K562 (cell line): ENCODE data around the gene ZNHIT2. TPM values are rescaled to one million over a fixed set of nuclear protein-coding genes. Genes with fewer than 3 reads are reported as not detected.

Experiments used
- CBFB ChIP-seq: sonication (generic); formaldehyde crosslinking; IDR thresholded peaks from 2 replicates; pipeline ENCODE4 v1.4.0; 2020; ENCODE audit warnings: mild to moderate bottlenecking, missing genetic modification reagents
- CEBPB ChIP-seq: fragments of 450-650 bp; IDR thresholded peaks from 2 replicates; pipeline ENCODE4 v1.6.1; 2016; ENCODE audit warnings: missing genetic modification characterization, missing compliant biosample characterization
- FOXP1 ChIP-seq: sonication (generic); formaldehyde crosslinking; IDR thresholded peaks from 2 replicates; pipeline ENCODE4 v1.8.0; 2022; ENCODE audit warnings: mild to moderate bottlenecking, missing genetic modification reagents
- JUNB ChIP-seq: fragments of 450-650 bp; formaldehyde crosslinking; conservative IDR thresholded peaks from 2 replicates; pipeline ENCODE4 v1.4.0; 2020; ENCODE audit warnings: mild to moderate bottlenecking
- KAT7 ChIP-seq: sonication (generic); formaldehyde crosslinking; IDR thresholded peaks from 2 replicates; pipeline ENCODE4 v1.8.0; 2022; ENCODE audit warnings: missing genetic modification reagents, mild to moderate bottlenecking, borderline replicate concordance
- MCM5 ChIP-seq: fragments of 450-650 bp; IDR thresholded peaks from 2 replicates; pipeline ENCODE4 v1.6.1; 2016; ENCODE audit warnings: low read depth
- MTA3 ChIP-seq: fragments of 450-650 bp; formaldehyde crosslinking; IDR thresholded peaks from 2 replicates; pipeline ENCODE4 v1.6.1; 2017; ENCODE audit warnings: mild to moderate bottlenecking, borderline replicate concordance
- NCOA2 ChIP-seq, 2 experiments: fragments of 450-650 bp; IDR thresholded peaks; 2 replicates each; pipeline ENCODE4 v1.6.1; 2018; ENCODE audit warnings: mild to moderate bottlenecking in 2 of 2, moderate library complexity in 1 of 2; ENCODE audit not compliant: partially characterized antibody in 2 of 2
- NONO ChIP-seq, 2 experiments: fragments of 200-400 bp in 1 of 2; fragments of 450-650 bp in 1 of 2; formaldehyde crosslinking in 1 of 2; IDR thresholded peaks; 2 replicates each; pipeline ENCODE4 v1.6.1; 2017; ENCODE audit warnings: low read depth in 2 of 2, mild to moderate bottlenecking in 2 of 2, moderate library complexity in 2 of 2, low read length in 1 of 2
- PHB2 ChIP-seq: fragments of 450-650 bp; IDR thresholded peaks from 2 replicates; pipeline ENCODE4 v1.6.1; 2017; ENCODE audit warnings: low read depth
- PHF21A ChIP-seq: fragments of 450-650 bp; IDR thresholded peaks from 2 replicates; pipeline ENCODE4 v1.6.1; 2017; ENCODE audit warnings: low read depth, borderline replicate concordance
- SMAD4 ChIP-seq: fragments of 250-450 bp; sonication (Bioruptor Pico); conservative IDR thresholded peaks from 2 replicates; pipeline ENCODE4 v1.8.0; 2021; ENCODE audit warnings: inconsistent platforms, mild to moderate bottlenecking, moderate library complexity
- SMARCB1 ChIP-seq: IDR thresholded peaks from 2 replicates; pipeline ENCODE4 v1.6.1; 2011; ENCODE audit warnings: improper control_type of control experiment, low read depth; ENCODE audit not compliant: insufficient read length
- SRSF7 ChIP-seq: fragments of 200-400 bp; formaldehyde crosslinking; optimal IDR thresholded peaks from 2 replicates; pipeline ENCODE3; 2017; ENCODE audit warnings: mild to moderate bottlenecking, low read depth, low read length
- ZNF384 ChIP-seq: IDR thresholded peaks from 2 replicates; pipeline ENCODE4 v1.6.1; 2012; ENCODE audit warnings: low read depth, low read length, improper control_type of control experiment
- polyA plus RNA-seq, 8 experiments: library from polyadenylated mRNA; depleted of rRNA in 4 of 8; stranded (reverse) in 5 of 8; unstranded in 3 of 8; fragments of >200 nt; fragmentation: Nextera tagmentation in 2 of 8; fragmentation: Illumina TruSeq in 1 of 8; extraction: Ambion mirVana in 2 of 8; extraction: Trizol in 1 of 8; gene quantifications; 2 replicates each; pipeline versions ENCODE4 v1.2.1 to v1.2.3, GENCODE V29; 2011 to 2014; ENCODE audit warnings: inconsistent platforms in 1 of 8, missing spikeins in 1 of 8
- total RNA-seq, 7 experiments: library from RNA; depleted of rRNA in 6 of 7; stranded (reverse); fragments of >200 nt in 6 of 7; fragmentation: Illumina TruSeq in 2 of 7; extraction: Trizol in 2 of 7; gene quantifications; 2 replicates each; pipeline versions ENCODE4 v1.2.1 to v1.2.3, GENCODE V29; 2011 to 2021; ENCODE audit warnings: low replicate concordance in 1 of 7
- TF ChIP-seq, protein P1 (sequence below), 3 experiments: fragments of 200-800 bp in 1 of 3; fragments of 250-450 bp in 1 of 3; fragments of 450-650 bp in 1 of 3; sonication (Bioruptor Pico) in 1 of 3; sonication (Bioruptor generic) in 1 of 3; formaldehyde crosslinking in 1 of 3; IDR thresholded peaks; 2 replicates each; pipeline versions ENCODE4 v1.6.1 to v1.8.0; 2016 to 2022; ENCODE audit warnings: mild to moderate bottlenecking in 2 of 3, missing genetic modification characterization in 2 of 3, missing compliant biosample characterization in 1 of 3, moderate library complexity in 1 of 3
- TF ChIP-seq, protein P2 (sequence below), 2 experiments: fragments of 200-800 bp in 1 of 2; sonication (Bioruptor generic) in 1 of 2; sonication (generic) in 1 of 2; formaldehyde crosslinking in 1 of 2; IDR thresholded peaks in 1 of 2; conservative IDR thresholded peaks in 1 of 2; 2 replicates each; pipeline versions ENCODE4 v1.5.0 to v1.6.1; 2016 to 2020; ENCODE audit warnings: missing compliant biosample characterization in 1 of 2, missing genetic modification characterization in 1 of 2, missing genetic modification reagents in 1 of 2
- TF ChIP-seq, protein P3 (sequence below), 2 experiments: fragments of 450-650 bp in 1 of 2; IDR thresholded peaks; 2 replicates each; pipeline ENCODE4 v1.6.1; 2011 to 2017; ENCODE audit warnings: low read depth in 2 of 2, antibody characterized with exemption in 1 of 2, borderline replicate concordance in 1 of 2, low read length in 1 of 2, mild to moderate bottlenecking in 1 of 2, mixed read lengths in 1 of 2; ENCODE audit not compliant: control insufficient read depth in 1 of 2

Gene ZNHIT2
- total and polyA plus RNA-seq, 9 of the 15 experiments (the other 6 are each of a cell fraction or from before 2014, with no cell fraction given): 0.08 to 39.0 (median 2.5) TPM

DNA sequence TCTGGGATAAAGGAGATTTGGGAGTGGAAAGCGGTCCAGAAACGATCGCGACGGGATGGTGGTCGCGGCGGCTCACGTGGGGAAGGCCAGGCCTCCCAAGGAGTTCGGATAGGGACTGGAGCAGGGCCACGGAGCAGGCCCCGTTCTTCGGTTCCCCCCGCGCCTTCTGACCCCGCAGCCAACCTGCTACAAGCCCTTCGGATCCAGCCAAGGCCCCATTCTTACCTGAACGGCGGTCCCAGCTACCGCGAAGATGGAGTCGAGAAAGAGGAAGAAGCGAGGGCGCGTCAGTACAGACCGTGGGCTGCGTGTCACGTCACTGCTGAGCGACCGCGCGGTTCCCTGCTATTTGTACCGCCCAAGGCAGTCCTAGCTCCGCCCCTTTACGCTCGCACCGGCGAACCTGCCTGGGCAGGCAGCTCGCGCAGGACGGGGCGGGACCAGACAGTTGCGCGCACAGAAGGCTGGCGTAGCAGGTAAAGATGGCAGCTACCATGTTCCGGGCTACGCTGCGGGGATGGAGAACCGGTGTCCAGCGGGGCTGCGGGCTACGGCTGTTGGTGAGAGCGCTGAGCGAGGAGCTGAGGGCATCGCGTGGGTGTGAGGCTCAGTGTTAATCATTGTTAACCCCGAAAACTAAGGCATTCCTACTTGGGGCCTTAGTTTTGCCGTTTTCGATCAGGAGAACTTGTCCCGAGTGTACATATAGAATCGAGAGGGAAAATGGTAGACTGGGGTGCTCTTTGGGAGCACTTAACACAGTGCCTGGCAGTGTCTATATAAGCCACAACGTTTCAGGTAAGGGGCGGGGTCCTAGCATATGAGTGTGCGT is 4.6 kb upstream of the ZNHIT2 start, which contains the start of the genes FAU and MRPL49 (continued):
- TF ChIP-seq, protein P1, sequence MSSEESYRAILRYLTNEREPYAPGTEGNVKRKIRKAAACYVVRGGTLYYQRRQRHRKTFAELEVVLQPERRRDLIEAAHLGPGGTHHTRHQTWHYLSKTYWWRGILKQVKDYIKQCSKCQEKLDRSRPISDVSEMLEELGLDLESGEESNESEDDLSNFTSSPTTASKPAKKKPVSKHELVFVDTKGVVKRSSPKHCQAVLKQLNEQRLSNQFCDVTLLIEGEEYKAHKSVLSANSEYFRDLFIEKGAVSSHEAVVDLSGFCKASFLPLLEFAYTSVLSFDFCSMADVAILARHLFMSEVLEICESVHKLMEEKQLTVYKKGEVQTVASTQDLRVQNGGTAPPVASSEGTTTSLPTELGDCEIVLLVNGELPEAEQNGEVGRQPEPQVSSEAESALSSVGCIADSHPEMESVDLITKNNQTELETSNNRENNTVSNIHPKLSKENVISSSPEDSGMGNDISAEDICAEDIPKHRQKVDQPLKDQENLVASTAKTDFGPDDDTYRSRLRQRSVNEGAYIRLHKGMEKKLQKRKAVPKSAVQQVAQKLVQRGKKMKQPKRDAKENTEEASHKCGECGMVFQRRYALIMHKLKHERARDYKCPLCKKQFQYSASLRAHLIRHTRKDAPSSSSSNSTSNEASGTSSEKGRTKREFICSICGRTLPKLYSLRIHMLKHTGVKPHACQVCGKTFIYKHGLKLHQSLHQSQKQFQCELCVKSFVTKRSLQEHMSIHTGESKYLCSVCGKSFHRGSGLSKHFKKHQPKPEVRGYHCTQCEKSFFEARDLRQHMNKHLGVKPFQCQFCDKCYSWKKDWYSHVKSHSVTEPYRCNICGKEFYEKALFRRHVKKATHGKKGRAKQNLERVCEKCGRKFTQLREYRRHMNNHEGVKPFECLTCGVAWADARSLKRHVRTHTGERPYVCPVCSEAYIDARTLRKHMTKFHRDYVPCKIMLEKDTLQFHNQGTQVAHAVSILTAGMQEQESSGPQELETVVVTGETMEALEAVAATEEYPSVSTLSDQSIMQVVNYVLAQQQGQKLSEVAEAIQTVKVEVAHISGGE (CRISPR knock-in tag; IDR thresholded peaks at IDR 0.05): no peak
- no peak for TF ChIP-seq SMARCB1
- 0 out of 2 replicates have a peak, but pooled peaks have one; percentile 14 for TF ChIP-seq PHB2
- TF ChIP-seq SMAD4 (CRISPR knock-in tag): no peak; the same call in none of the 2 replicates
- no peak for TF ChIP-seq NCOA2 (IDR thresholded peaks at IDR 0.05; ENCODE audit: partially characterized antibody in 2 of 2)
- no peak for TF ChIP-seq MCM5
- no peak for TF ChIP-seq JUNB
- TF ChIP-seq PHF21A: no peak
- no peak for TF ChIP-seq KAT7 (CRISPR knock-in tag)
- no peak for TF ChIP-seq ZNF384
- no peak for TF ChIP-seq SRSF7
- TF ChIP-seq, protein P2, sequence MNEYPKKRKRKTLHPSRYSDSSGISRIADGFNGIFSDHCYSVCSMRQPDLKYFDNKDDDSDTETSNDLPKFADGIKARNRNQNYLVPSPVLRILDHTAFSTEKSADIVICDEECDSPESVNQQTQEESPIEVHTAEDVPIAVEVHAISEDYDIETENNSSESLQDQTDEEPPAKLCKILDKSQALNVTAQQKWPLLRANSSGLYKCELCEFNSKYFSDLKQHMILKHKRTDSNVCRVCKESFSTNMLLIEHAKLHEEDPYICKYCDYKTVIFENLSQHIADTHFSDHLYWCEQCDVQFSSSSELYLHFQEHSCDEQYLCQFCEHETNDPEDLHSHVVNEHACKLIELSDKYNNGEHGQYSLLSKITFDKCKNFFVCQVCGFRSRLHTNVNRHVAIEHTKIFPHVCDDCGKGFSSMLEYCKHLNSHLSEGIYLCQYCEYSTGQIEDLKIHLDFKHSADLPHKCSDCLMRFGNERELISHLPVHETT (CRISPR knock-in tag; conservative IDR thresholded peaks at IDR 0.05 in 1 of 2, IDR thresholded peaks at IDR 0.05 in 1 of 2): peak in 1 of 2 experiments; percentile 87; a peak in 2 of 4 replicates
- TF ChIP-seq, protein P3, sequence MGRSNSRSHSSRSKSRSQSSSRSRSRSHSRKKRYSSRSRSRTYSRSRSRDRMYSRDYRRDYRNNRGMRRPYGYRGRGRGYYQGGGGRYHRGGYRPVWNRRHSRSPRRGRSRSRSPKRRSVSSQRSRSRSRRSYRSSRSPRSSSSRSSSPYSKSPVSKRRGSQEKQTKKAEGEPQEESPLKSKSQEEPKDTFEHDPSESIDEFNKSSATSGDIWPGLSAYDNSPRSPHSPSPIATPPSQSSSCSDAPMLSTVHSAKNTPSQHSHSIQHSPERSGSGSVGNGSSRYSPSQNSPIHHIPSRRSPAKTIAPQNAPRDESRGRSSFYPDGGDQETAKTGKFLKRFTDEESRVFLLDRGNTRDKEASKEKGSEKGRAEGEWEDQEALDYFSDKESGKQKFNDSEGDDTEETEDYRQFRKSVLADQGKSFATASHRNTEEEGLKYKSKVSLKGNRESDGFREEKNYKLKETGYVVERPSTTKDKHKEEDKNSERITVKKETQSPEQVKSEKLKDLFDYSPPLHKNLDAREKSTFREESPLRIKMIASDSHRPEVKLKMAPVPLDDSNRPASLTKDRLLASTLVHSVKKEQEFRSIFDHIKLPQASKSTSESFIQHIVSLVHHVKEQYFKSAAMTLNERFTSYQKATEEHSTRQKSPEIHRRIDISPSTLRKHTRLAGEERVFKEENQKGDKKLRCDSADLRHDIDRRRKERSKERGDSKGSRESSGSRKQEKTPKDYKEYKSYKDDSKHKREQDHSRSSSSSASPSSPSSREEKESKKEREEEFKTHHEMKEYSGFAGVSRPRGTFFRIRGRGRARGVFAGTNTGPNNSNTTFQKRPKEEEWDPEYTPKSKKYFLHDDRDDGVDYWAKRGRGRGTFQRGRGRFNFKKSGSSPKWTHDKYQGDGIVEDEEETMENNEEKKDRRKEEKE (IDR thresholded peaks at IDR 0.05; ENCODE audit: borderline replicate concordance in 1 of 2, control insufficient read depth in 1 of 2, low read depth in 2 of 2, low read length in 1 of 2): no peak
- no peak for TF ChIP-seq CBFB
- no peak for TF ChIP-seq CEBPB
- TF ChIP-seq FOXP1: no peak
- 0 out of 4 replicates have a peak, but pooled peaks of 1 of the 2 experiments have one; percentile 40 for TF ChIP-seq NONO (IDR thresholded peaks at IDR 0.05; ENCODE audit: low read depth in 2 of 2, low read length in 1 of 2)
- TF ChIP-seq MTA3: peak; percentile 94
